Middle frontal gyrus (tissue), 1 donor: ENCODE data around the gene CRK.

Experiments used
- DNase-seq: peaks from one replicate; pipeline ENCODE4 v3.0.0-alpha.2; 2015; ENCODE audit warnings: low spot score; ENCODE audit errors: extremely low spot score

Gene CRK

GRCh38 chr17:1486802-1487695 is 31.0 kb upstream of the CRK start:
- no peak for DNase-seq

- no peak for DNase-seq
These were observed 29.7 kb upstream of the CRK start for GRCh38 chr17:1485423-1486376.

- no peak for DNase-seq
These were observed 28.8 kb upstream of the CRK start for GRCh38 chr17:1484676-1485422.

- no peak for DNase-seq
These were observed 28.1 kb upstream of the CRK start for GRCh38 chr17:1484060-1484535.

- no peak for DNase-seq
These were observed 26.6 kb upstream of the CRK start for GRCh38 chr17:1482680-1483079.

- no peak for DNase-seq
These were observed 25.7 kb upstream of the CRK start for GRCh38 chr17:1481736-1482135.

- DNase-seq, result no peak
These were observed 24.9 kb upstream of the CRK start for GRCh38 chr17:1480747-1481465.

- DNase-seq, result no peak
These were observed 22.4 kb upstream of the CRK start for GRCh38 chr17:1478418-1478817.

GRCh38 chr17:1475321-1475854 is 19.4 kb upstream of the CRK start:
- DNase-seq, result no peak

- DNase-seq, result no peak
These were observed 18.6 kb upstream of the CRK start for GRCh38 chr17:1474402-1475189.

GRCh38 chr17:1473841-1474240 is 17.8 kb upstream of the CRK start:
- DNase-seq, result peak; percentile 40

GRCh38 chr17:1473170-1473569 is 17.1 kb upstream of the CRK start:
- no peak for DNase-seq

- DNase-seq, result no peak
These were observed 16.1 kb upstream of the CRK start for GRCh38 chr17:1471911-1472821.

- no peak for DNase-seq
These were observed 15.5 kb upstream of the CRK start for GRCh38 chr17:1471490-1471889.

GRCh38 chr17:1470755-1471462 is 14.9 kb upstream of the CRK start:
- DNase-seq, result no peak

- no peak for DNase-seq
These were observed 14.2 kb upstream of the CRK start for GRCh38 chr17:1470071-1470754.

- no peak for DNase-seq
These were observed 13.3 kb upstream of the CRK start for GRCh38 chr17:1469231-1469852.
